H1 (cell line): ENCODE measurements around the gene KRT81. TPM values are rescaled to one million over a fixed set of nuclear protein-coding genes. Genes with fewer than 3 reads are reported as not detected.

Source experiments
- CTCF ChIA-PET: fragments of 300-600 bp; sonication (Branson Sonifier 250); formaldehyde crosslinking; loops from one replicate; lab custom pipeline; 2021; ENCODE audit not compliant: partially characterized antibody; lab: Charles Lee
- POLR2A ChIA-PET: fragments of 300-600 bp; sonication (Branson Sonifier 250); formaldehyde crosslinking; loops from one replicate; lab custom pipeline; 2021; ENCODE audit warnings: inconsistent platforms; ENCODE audit not compliant: partially characterized antibody; lab: Charles Lee
- DNase-seq, 2 experiments: peaks; one replicate each; pipeline versions ENCODE4 v3.0.0 to v3.0.0-alpha.2; 2010 to 2022; ENCODE audit warnings: low spot score in 2 of 2, low read depth in 1 of 2, mixed read lengths in 1 of 2
- FAIRE-seq: peaks from 2 replicates; lab custom pipeline; 2011; peaks lifted over from hg19 to GRCh38; lab: Jason Lieb, UNC
- H2AFZ ChIP-seq: 2 replicates; pipeline ENCODE4 v1.8.1; 2012; ENCODE audit warnings: low read length, inconsistent platforms
- H2AK5ac ChIP-seq: 2 replicates; pipeline ENCODE4 v1.6.1; 2013; ENCODE audit warnings: low read depth, low read length
- H2BK120ac ChIP-seq: replicated peaks from 2 replicates; pipeline ENCODE3; 2013; ENCODE audit warnings: low read depth, low read length, inconsistent platforms
- H2BK12ac ChIP-seq: 2 replicates; pipeline ENCODE4 v1.6.1; 2013; ENCODE audit warnings: low read depth, low read length
- H2BK15ac ChIP-seq: 2 replicates; pipeline ENCODE4 v1.6.1; 2013; ENCODE audit warnings: low read length
- H2BK20ac ChIP-seq: 2 replicates; pipeline ENCODE4 v1.6.1; 2013; ENCODE audit warnings: low read length
- H2BK5ac ChIP-seq: 2 replicates; pipeline ENCODE4 v1.6.1; 2013; ENCODE audit warnings: low read depth, low read length
- H3K14ac ChIP-seq: 2 replicates; pipeline ENCODE4 v1.6.1; 2013; ENCODE audit warnings: inconsistent platforms; ENCODE audit not compliant: insufficient read length
- H3K18ac ChIP-seq: 2 replicates; pipeline ENCODE4 v1.6.1; 2013; ENCODE audit warnings: low read length; ENCODE audit errors: extremely low read depth
- H3K23ac ChIP-seq: 2 replicates; pipeline ENCODE4 v1.6.1; 2013; ENCODE audit warnings: inconsistent platforms; ENCODE audit not compliant: insufficient read length
- H3K23me2 ChIP-seq: 2 replicates; pipeline ENCODE4 v1.6.1; 2013; ENCODE audit warnings: low read depth, low read length
- H3K27ac ChIP-seq: 2 replicates; pipeline ENCODE4 v1.6.1; 2011; ENCODE audit warnings: low read depth, low read length, inconsistent platforms
- H3K27me3 ChIP-seq, 4 experiments: replicated peaks in 1 of 4; 1 replicate in 1 of 4; 2 replicates in 3 of 4; pipeline versions ENCODE4 v1.6.1 to v1.8.1; 2011 to 2013; ENCODE audit warnings: low read length in 3 of 4, mild to moderate bottlenecking in 3 of 4, inconsistent platforms in 2 of 4, mixed read lengths in 2 of 4, moderate library complexity in 1 of 4; ENCODE audit not compliant: control insufficient read depth in 3 of 4, insufficient read depth in 3 of 4; ENCODE audit errors: extremely low read depth in 1 of 4
- H3K36me3 ChIP-seq, 4 experiments: 2 replicates each; pipeline versions ENCODE4 v1.6.1 to v1.8.1; 2011 to 2013; ENCODE audit warnings: mild to moderate bottlenecking in 4 of 4, low read length in 3 of 4, moderate library complexity in 2 of 4, control low read depth in 1 of 4, inconsistent platforms in 1 of 4; ENCODE audit not compliant: insufficient read depth in 4 of 4, control insufficient read depth in 2 of 4
- H3K4ac ChIP-seq: replicated peaks from 2 replicates; pipeline ENCODE3; 2013; ENCODE audit warnings: low read length, low read depth, mixed read lengths, inconsistent platforms; ENCODE audit not compliant: insufficient read length
- H3K4me1 ChIP-seq, 4 experiments: replicated peaks in 1 of 4; 1 replicate in 1 of 4; 2 replicates in 3 of 4; pipeline versions ENCODE4 v1.6.1 to v1.8.1; 2011 to 2013; ENCODE audit warnings: low read length in 3 of 4, inconsistent platforms in 2 of 4, mixed read lengths in 1 of 4; ENCODE audit not compliant: insufficient read depth in 4 of 4, control insufficient read depth in 3 of 4
- H3K4me2 ChIP-seq, 2 experiments: 2 replicates each; pipeline versions ENCODE4 v1.6.1 to v1.8.1; 2011 to 2013; ENCODE audit warnings: low read depth in 2 of 2, low read length in 2 of 2, control low read depth in 1 of 2, inconsistent platforms in 1 of 2, mild to moderate bottlenecking in 1 of 2; ENCODE audit not compliant: insufficient read depth in 1 of 2
- H3K4me3 ChIP-seq, 4 experiments: fragments of 200-600, 300-600 bp in 1 of 4; sonication (generic), shearing (Covaris generic), sonication (Bioruptor Twin) in 1 of 4; 2 replicates each; pipeline versions ENCODE4 v1.5.1 to v1.8.1; 2011 to 2016; ENCODE audit warnings: low read length in 4 of 4, low read depth in 3 of 4, control low read depth in 2 of 4, inconsistent platforms in 2 of 4, mild to moderate bottlenecking in 2 of 4, mixed read lengths in 1 of 4, moderate library complexity in 1 of 4; ENCODE audit not compliant: insufficient read depth in 2 of 4; ENCODE audit errors: extremely low read depth in 1 of 4
- H3K56ac ChIP-seq: replicated peaks from 2 replicates; pipeline ENCODE3; 2013; ENCODE audit warnings: low read depth, mild to moderate bottlenecking, mixed read lengths, low read length, inconsistent platforms; ENCODE audit not compliant: insufficient read length
- H3K79me1 ChIP-seq: 2 replicates; pipeline ENCODE4 v1.6.1; 2013; ENCODE audit warnings: low read depth, low read length, control low read depth
- H3K79me2 ChIP-seq, 2 experiments: 2 replicates each; pipeline versions ENCODE4 v1.6.1 to v1.8.1; 2012 to 2013; ENCODE audit warnings: low read length in 2 of 2, mild to moderate bottlenecking in 2 of 2, inconsistent platforms in 1 of 2; ENCODE audit not compliant: insufficient read depth in 2 of 2, control insufficient read depth in 1 of 2
- H3K9ac ChIP-seq, 4 experiments: replicated peaks in 1 of 4; 1 replicate in 1 of 4; 2 replicates in 3 of 4; pipeline versions ENCODE4 v1.6.1 to v1.8.1; 2011 to 2013; ENCODE audit warnings: low read depth in 3 of 4, low read length in 3 of 4, control low read depth in 2 of 4, mild to moderate bottlenecking in 2 of 4, moderate library complexity in 2 of 4, inconsistent platforms in 1 of 4; ENCODE audit errors: extremely low read depth in 1 of 4
- H3K9me3 ChIP-seq, 2 experiments: 2 replicates each; pipeline versions ENCODE4 v1.6.1 to v1.8.1; 2012 to 2013; ENCODE audit warnings: mild to moderate bottlenecking in 2 of 2, moderate library complexity in 2 of 2, control low read depth in 1 of 2, inconsistent platforms in 1 of 2, low read depth in 1 of 2, low read length in 1 of 2, mixed read lengths in 1 of 2; ENCODE audit not compliant: insufficient read depth in 2 of 2
- H4K20me1 ChIP-seq, 2 experiments: replicated peaks in 1 of 2; 2 replicates each; pipeline versions ENCODE3 to v1.8.1; 2011 to 2013; ENCODE audit warnings: inconsistent platforms in 2 of 2, low read length in 2 of 2, mild to moderate bottlenecking in 1 of 2; ENCODE audit not compliant: insufficient read depth in 2 of 2, control insufficient read depth in 1 of 2
- H4K5ac ChIP-seq: 2 replicates; pipeline ENCODE4 v1.6.1; 2013; ENCODE audit warnings: low read length, low read depth, mixed read lengths, inconsistent platforms; ENCODE audit not compliant: insufficient read length
- H4K8ac ChIP-seq: 2 replicates; pipeline ENCODE4 v1.8.0; 2013; ENCODE audit warnings: mild to moderate bottlenecking, moderate library complexity, low read length, inconsistent platforms; ENCODE audit not compliant: insufficient read depth; ENCODE audit errors: extremely low read depth
- H4K91ac ChIP-seq: replicated peaks from 2 replicates; pipeline ENCODE3; 2013; ENCODE audit warnings: low read length, mixed read lengths, inconsistent platforms; ENCODE audit not compliant: insufficient read length
- ASH2L ChIP-seq: fragments of 200-600, 300-600 bp; sonication (generic); IDR thresholded peaks from one replicate; pipeline ENCODE4 v1.7.1; 2017; ENCODE audit warnings: low read length
- CEBPB ChIP-seq: IDR thresholded peaks from 2 replicates; pipeline ENCODE4 v1.6.1; 2012; ENCODE audit warnings: low read depth, low read length
- CTBP2 ChIP-seq: IDR thresholded peaks from 2 replicates; pipeline ENCODE4 v1.7.0; 2011; ENCODE audit warnings: borderline replicate concordance, mild to moderate bottlenecking, moderate library complexity, mixed read lengths, low read length; ENCODE audit not compliant: insufficient read depth, insufficient read length
- EP300 ChIP-seq, 2 experiments: IDR thresholded peaks; 1 replicate in 1 of 2; 2 replicates in 1 of 2; pipeline ENCODE4 v1.6.1; 2011 to 2012; ENCODE audit warnings: low read depth in 2 of 2, low read length in 2 of 2, mild to moderate bottlenecking in 2 of 2, borderline replicate concordance in 1 of 2, inconsistent platforms in 1 of 2, moderate library complexity in 1 of 2
- JUND ChIP-seq: IDR thresholded peaks from 2 replicates; pipeline ENCODE4 v1.6.1; 2011; ENCODE audit warnings: mild to moderate bottlenecking, improper control_type of control experiment, low read length
- NRF1 ChIP-seq: IDR thresholded peaks from 2 replicates; pipeline ENCODE4 v1.6.1; 2011; ENCODE audit warnings: mild to moderate bottlenecking, low read depth, low read length, improper control_type of control experiment
- RXRA ChIP-seq: IDR thresholded peaks from 2 replicates; pipeline ENCODE4 v1.6.1; 2011; ENCODE audit warnings: low read depth, mild to moderate bottlenecking, low read length, moderate library complexity; ENCODE audit not compliant: insufficient read depth
- SRF ChIP-seq: IDR thresholded peaks from 2 replicates; pipeline ENCODE4 v1.6.1; 2011; ENCODE audit warnings: mild to moderate bottlenecking, low read depth, low read length, moderate library complexity
- USF2 ChIP-seq: IDR thresholded peaks from 2 replicates; pipeline ENCODE4 v1.6.1; 2011; ENCODE audit warnings: low read length, improper control_type of control experiment
- WGBS, 2 experiments: shearing (Covaris generic) in 1 of 2; methylation state at CpG; one replicate each; pipeline versions ENCODE4 v1.1.6 to v1.1.7; 2013 to 2015; ENCODE audit warnings: low lambda C conversion rate in 2 of 2, mixed read lengths in 2 of 2, inconsistent platforms in 1 of 2, low coverage in 1 of 2, missing lambda C conversion rate in 1 of 2; ENCODE audit not compliant: insufficient replicate concordance in 2 of 2, insufficient coverage in 1 of 2, insufficient read length in 1 of 2; ENCODE audit errors: extremely low coverage in 1 of 2, missing lambda C conversion rate in 1 of 2; 5-methylcytosine and 5-hydroxymethylcytosine counted together
- polyA plus RNA-seq, 7 experiments: library from polyadenylated mRNA; depleted of rRNA in 3 of 7; stranded (reverse) in 5 of 7; unstranded in 2 of 7; fragments of >200 nt in 5 of 7; fragments of 200-250 nt in 2 of 7; gene quantifications; 1 replicate in 5 of 7; 2 replicates in 1 of 7; 4 replicates in 1 of 7; pipeline versions ENCODE4 v1.2.1 to v1.2.3, GENCODE V29; 2011 to 2013; ENCODE audit warnings: missing spikeins in 2 of 7, mixed read lengths in 2 of 7
- total RNA-seq: library from RNA; stranded (reverse); fragmentation: NEBNext Ultra II Directional; extraction: Animal tissue kit (Norgen Biotek cat#: 25700); gene quantifications from 2 replicates; pipeline ENCODE4 v1.2.1, GENCODE V29; 2021
- TF ChIP-seq, protein P1 (sequence below): IDR thresholded peaks from 2 replicates; pipeline ENCODE4 v1.6.1; 2011; ENCODE audit warnings: low read depth, mild to moderate bottlenecking, low read length; ENCODE audit not compliant: insufficient read depth

KRT81 gene
- total and polyA plus RNA-seq, 2 of the 8 experiments (the other 6 are each of a cell fraction or from before 2014, with no cell fraction given): not detected

- H2BK12ac ChIP-seq: no peak overlapping the region
- no peaks in the 10 kb centered on the region for H3K9me3 ChIP-seq
- no peak overlapping the region for H2AFZ ChIP-seq
- no peak overlapping the region for H4K91ac ChIP-seq
- no peak overlapping the region for H3K23ac ChIP-seq
- H3K79me1 ChIP-seq: no peaks in the 10 kb centered on the region
- H3K79me2 ChIP-seq: no peaks in the 10 kb centered on the region
- no peak overlapping the region for H3K27ac ChIP-seq
- no peak overlapping the region for H2BK15ac ChIP-seq
- no peak overlapping the region for H4K8ac ChIP-seq
- no peak for DNase-seq
- no peak overlapping the region for H2AK5ac ChIP-seq
- no peak overlapping the region for H3K14ac ChIP-seq
- H3K9ac ChIP-seq: no peak overlapping the region
- no peaks in the 10 kb centered on the region for H4K20me1 ChIP-seq
- H3K4me2 ChIP-seq: no peak overlapping the region
- H3K23me2 ChIP-seq: no peaks in the 10 kb centered on the region
- CTCF ChIA-PET: interaction anchor here (0.6 to 10.9 kb wide), 12 partner anchors 8 to 544 kb away, joined by 3 to 126 read pairs (median 4); no protein-coding TSS in a partner anchor
- H3K36me3 ChIP-seq: no peaks in the 10 kb centered on the region
- WGBS, 2 experiments: 100% methylated on average over 2 of the region's 2 CpGs; no CpG with 5 or more reads in 1 of the 2 experiments
- no peak overlapping the region for H3K4ac ChIP-seq
- no peak overlapping the region for H3K4me3 ChIP-seq
- H3K27me3 ChIP-seq: no peaks in the 10 kb centered on the region
- H3K56ac ChIP-seq: no peak overlapping the region
- no peak overlapping the region for H3K18ac ChIP-seq
- peaks cover 0 to 3% (median 0%) of the 10 kb centered on the region in 4 experiments; a peak in 1 of 7 replicates for H3K4me1 ChIP-seq
- no peak overlapping the region for H2BK20ac ChIP-seq
- no peak overlapping the region for H2BK120ac ChIP-seq
- no peak for FAIRE-seq
- no peak overlapping the region for H2BK5ac ChIP-seq
- POLR2A ChIA-PET: interaction anchor here (1.2 kb wide), 1 partner anchor 9 kb away, joined by 3 read pairs; no protein-coding TSS in a partner anchor
- H4K5ac ChIP-seq: no peak overlapping the region
- TF ChIP-seq JUND: no peak
- no peak for TF ChIP-seq RXRA
- no peak for TF ChIP-seq EP300 (IDR thresholded peaks at IDR 0.05; ENCODE audit: borderline replicate concordance in 1 of 2, low read depth in 2 of 2, low read length in 2 of 2)
- no peak for TF ChIP-seq CTBP2
- TF ChIP-seq, protein P1, sequence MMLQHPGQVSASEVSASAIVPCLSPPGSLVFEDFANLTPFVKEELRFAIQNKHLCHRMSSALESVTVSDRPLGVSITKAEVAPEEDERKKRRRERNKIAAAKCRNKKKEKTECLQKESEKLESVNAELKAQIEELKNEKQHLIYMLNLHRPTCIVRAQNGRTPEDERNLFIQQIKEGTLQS: no peak
- no peak for TF ChIP-seq CEBPB
- no peak for TF ChIP-seq ASH2L
- no peak for TF ChIP-seq NRF1
- TF ChIP-seq USF2: no peak
- no peak for TF ChIP-seq SRF
Measured at GRCh38 chr12:52336641-52337040, 45.3 kb upstream of the KRT81 start.
